Fibroblast of mammary gland (primary cell): ENCODE measurements around the gene ABCB10.
"Not testable (repeated sequence)": the region's sequence is repeated elsewhere in the genome, so short reads cannot be mapped to it uniquely, and the experiment has no call there.

Source experiments
- DNase-seq: peaks from one replicate; pipeline ENCODE4 v3.0.0-alpha.2; 2010; ENCODE audit warnings: low read depth
- H3K4me3 ChIP-seq: 2 replicates; pipeline ENCODE4 v1.5.1; 2011; ENCODE audit warnings: low read depth, mild to moderate bottlenecking, low read length, moderate library complexity; ENCODE audit not compliant: control insufficient read depth
- CTCF ChIP-seq: conservative IDR thresholded peaks from 2 replicates; pipeline ENCODE4 v1.5.1; 2011; ENCODE audit warnings: low read depth, low read length, inconsistent platforms; ENCODE audit not compliant: control insufficient read depth, insufficient read depth

The ABCB10 gene

DNA sequence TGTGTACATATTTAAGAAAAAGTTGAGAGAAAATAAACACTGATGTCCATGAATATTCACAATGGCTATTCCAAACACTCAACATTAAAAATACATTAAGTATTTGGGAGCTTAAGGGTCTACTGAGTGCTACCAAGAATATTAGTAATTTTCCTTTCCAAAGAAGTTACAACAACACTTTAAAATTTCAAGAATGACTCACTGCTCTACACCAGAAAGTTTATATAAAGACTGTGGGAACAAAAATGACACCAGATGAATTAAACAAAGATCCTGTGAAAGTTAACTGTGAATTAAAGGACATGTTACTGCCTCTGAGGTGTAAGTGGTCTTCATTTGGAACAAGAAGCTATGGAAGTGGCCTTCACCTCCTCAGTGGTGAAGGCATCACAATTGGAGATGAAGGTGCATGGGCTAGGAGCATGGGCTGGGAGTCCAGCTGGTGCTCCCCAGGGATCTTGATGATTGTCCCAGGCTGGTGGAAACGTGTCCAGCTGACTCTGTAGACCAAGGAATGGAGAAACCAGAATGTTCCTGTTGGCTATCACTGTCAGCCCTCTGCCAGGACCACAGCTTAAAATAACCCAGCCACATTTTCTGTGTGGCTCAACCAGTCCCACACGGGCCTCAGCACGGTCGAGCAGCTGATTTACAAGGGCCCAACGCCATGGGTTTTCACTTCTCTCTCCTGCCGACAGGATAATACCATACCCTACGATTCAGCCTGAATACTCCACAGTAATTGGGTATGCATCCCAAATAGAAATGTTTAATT, 38.6 kb upstream of the ABCB10 start:
- DNase-seq, result peak; percentile 79
- no peak overlapping the region for H3K4me3 ChIP-seq
- no peak for TF ChIP-seq CTCF

GRCh38 chr1:229595876-229596275, 37.4 kb upstream of the ABCB10 start:
- DNase-seq, H3K4me3 ChIP-seq: not testable (repeated sequence)

DNA sequence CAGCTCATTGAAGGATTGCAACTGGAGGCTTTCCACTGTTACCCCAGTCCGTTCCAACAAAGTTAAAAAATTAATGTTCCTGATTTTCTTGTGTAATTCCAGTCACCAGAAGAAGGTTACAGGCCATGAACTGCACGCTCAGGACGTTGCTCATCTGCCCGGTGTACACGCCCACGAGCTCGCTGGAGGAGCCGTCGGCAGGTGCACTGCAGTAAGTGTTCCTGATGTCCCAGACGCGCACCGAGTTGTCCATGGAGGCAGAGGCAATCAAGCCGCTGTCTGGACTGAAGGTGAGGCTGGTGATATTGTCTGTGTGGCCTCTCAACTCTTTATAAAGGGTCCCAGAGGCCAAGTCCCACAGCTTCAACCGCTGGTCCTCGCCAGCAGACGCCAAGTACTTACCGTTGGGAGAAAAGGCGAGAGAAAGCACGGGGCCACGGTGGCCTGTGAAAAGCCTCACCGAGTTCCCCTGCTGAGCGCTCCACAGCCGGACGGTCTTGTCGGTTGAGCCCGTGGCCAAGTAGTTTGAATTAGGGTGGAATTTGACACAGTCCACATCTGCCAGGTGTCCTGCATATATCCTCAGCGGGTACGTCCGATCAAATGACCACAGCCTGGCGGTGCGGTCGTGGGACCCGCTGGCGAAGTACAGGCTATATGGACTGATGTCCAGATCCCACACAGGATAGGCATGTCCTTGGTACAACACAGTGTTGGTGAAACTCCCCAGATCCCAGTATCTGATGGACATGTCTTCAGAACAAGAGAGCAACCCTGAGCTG, 35.9 kb upstream of the ABCB10 start:
- TF ChIP-seq CTCF, result no peak
- no peak overlapping the region for H3K4me3 ChIP-seq
- DNase-seq, result no peak

DNA sequence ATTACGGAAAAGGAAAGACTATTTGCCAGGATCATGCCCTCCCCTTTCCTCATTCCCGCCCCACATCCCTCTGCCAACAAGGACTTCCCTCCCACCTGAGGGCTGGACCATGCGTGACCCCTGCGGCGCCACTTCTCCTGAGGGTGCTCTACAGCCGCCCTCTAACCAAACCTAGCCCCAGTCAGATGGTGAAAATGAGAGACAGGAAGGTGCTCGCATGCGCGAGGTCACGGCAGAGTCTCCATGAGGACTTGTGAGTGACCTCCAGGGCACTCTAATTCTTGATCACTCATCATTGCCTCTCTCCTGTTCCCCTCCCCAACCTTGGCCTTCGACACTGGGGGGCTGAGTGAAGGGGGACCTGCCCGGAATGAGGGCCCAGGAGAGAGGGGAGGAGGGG, 35.3 kb upstream of the ABCB10 start:
- no peak for TF ChIP-seq CTCF
- no peak for DNase-seq
- H3K4me3 ChIP-seq, result no peak overlapping the region

DNA sequence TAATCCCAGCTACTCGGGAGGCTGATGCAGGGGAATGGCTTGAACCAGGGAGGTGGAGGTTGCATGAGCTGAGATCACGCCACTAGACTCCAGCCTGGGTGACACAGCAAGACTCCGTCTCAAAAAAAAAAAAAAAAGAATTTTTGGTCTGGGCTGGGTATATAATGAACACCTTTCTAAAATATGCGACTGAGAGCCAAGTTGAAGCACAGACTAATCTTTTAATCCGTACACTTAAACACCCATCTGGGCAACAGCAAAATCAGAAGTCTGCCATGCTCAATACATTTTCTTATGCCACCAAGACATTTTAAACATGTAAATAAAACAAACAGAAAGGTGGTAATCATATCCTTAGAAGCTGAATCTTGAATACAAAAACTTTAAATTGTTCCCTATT, 31.6 kb upstream of the ABCB10 start:
- DNase-seq, result no peak
- no peak for TF ChIP-seq CTCF
- no peak overlapping the region for H3K4me3 ChIP-seq

DNA sequence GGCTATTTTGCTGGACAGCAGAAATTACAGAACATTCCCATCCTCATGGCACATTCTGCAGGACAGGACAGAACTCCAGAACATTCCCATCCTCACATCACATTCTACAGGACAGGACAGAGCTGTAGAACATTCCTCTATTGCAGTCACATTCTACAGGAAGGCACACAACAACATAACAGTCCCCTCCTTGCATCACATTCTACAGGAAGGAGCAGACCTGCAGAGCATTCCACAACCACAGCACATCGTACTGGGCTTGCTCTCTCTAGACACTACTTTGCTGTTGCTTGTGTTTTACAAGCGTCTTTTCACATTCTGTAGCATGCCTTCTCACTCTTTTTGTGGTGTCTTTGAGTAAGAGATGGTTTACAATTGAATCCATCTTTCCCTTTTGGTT, 26.8 kb upstream of the ABCB10 start:
- no peak for DNase-seq
- no peak overlapping the region for H3K4me3 ChIP-seq
- no peak for TF ChIP-seq CTCF

DNA sequence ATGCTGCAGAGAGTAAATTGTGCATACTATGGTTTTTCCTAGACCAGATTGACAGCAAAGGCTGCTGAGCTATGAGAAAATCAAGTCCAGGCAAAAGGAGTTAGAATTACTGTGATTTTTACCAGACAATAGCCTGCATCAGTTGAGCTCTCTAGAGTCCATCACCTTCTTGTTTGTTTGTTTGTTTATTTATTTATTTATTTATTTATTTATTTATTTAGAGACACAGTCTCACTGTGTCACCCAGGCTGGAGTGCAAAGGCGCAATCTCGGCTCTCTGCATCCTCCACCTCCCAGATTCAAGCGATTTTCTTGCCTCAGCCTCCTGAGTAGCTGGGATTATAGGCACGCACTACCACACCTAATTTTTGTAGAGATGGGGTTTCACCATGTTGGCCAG, 24.2 kb upstream of the ABCB10 start:
- TF ChIP-seq CTCF, result no peak
- no peak for DNase-seq
- no peak overlapping the region for H3K4me3 ChIP-seq
